ENCODE data around the gene FAM83G.

DNA sequence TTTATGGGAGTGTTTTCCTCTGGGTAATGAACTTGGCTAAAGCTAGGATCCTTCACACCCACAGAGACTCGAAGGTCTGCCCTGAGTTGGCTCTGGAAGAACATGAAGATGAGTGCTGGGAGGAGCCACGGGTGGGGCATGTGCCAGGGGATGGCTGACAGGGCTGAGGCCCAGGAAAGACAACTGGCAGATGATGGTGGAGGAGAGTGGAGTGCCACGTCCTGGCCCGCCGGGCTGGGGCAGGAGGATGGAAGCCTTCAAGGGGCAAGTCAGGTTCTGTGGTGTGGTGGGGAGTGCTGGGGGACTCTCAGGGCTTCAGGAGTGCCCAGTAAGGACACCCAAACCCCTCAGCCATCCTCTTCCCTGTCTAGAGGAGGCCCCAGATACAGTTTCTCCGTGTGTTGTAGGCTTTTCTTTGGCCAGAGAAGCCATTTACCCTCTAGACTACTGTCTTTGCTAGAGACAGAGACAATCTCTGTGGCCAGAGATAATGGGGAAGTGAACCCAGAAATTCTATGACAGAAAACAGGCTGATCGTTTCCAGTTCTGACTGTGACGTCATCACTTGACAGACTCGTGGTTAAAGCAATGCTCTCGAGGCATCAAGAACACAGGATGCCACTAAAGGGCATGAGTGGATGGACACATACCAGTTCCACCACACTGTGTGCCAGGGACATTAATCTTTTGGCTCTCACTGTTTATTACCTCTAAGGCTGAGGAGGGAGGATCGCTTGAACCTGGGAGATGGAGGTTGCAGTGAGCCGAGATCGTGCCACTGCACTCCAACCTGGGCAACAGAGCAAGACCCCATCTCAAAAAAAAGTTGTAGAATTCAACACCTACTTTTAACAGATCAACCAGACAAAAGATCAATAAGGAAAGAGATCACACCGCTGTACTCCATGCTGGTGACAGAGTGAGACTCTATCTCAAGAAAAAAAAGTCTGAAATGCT is 71.2 kb downstream of the FAM83G start:
- TF ChIP-seq, protein P1, sequence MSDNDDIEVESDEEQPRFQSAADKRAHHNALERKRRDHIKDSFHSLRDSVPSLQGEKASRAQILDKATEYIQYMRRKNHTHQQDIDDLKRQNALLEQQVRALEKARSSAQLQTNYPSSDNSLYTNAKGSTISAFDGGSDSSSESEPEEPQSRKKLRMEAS (IDR thresholded peaks at IDR 0.05; ENCODE audit: low read depth): no peak
- TF ChIP-seq EP300 (IDR thresholded peaks at IDR 0.05; ENCODE audit: borderline replicate concordance in 1 of 2, low read depth in 1 of 2, low read length in 1 of 2) (no peak), POLR2AphosphoS5 (IDR thresholded peaks at IDR 0.05; ENCODE audit: low read depth, low read length) (no peak), GATA2 (CRISPR knock-in tag; IDR thresholded peaks at IDR 0.05) (no peak), SIN3A (IDR thresholded peaks at IDR 0.05; ENCODE audit: borderline replicate concordance, low read depth, low read length) (no peak), RXRA (IDR thresholded peaks at IDR 0.05; ENCODE audit: borderline replicate concordance, low read depth) (no peak), EZH2phosphoT487 (IDR thresholded peaks at IDR 0.05; ENCODE audit: borderline replicate concordance, low read depth) (no peak)
- TF ChIP-seq, protein P2, sequence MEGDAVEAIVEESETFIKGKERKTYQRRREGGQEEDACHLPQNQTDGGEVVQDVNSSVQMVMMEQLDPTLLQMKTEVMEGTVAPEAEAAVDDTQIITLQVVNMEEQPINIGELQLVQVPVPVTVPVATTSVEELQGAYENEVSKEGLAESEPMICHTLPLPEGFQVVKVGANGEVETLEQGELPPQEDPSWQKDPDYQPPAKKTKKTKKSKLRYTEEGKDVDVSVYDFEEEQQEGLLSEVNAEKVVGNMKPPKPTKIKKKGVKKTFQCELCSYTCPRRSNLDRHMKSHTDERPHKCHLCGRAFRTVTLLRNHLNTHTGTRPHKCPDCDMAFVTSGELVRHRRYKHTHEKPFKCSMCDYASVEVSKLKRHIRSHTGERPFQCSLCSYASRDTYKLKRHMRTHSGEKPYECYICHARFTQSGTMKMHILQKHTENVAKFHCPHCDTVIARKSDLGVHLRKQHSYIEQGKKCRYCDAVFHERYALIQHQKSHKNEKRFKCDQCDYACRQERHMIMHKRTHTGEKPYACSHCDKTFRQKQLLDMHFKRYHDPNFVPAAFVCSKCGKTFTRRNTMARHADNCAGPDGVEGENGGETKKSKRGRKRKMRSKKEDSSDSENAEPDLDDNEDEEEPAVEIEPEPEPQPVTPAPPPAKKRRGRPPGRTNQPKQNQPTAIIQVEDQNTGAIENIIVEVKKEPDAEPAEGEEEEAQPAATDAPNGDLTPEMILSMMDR (IDR thresholded peaks at IDR 0.05): no peak
- TF ChIP-seq, protein P3, sequence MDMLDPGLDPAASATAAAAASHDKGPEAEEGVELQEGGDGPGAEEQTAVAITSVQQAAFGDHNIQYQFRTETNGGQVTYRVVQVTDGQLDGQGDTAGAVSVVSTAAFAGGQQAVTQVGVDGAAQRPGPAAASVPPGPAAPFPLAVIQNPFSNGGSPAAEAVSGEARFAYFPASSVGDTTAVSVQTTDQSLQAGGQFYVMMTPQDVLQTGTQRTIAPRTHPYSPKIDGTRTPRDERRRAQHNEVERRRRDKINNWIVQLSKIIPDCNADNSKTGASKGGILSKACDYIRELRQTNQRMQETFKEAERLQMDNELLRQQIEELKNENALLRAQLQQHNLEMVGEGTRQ (IDR thresholded peaks at IDR 0.05; ENCODE audit: borderline replicate concordance, low read depth, low read length): no peak

Measured in SK-N-SH (cell line).